ENCODE measurements around the gene SPRYD7.

DNA sequence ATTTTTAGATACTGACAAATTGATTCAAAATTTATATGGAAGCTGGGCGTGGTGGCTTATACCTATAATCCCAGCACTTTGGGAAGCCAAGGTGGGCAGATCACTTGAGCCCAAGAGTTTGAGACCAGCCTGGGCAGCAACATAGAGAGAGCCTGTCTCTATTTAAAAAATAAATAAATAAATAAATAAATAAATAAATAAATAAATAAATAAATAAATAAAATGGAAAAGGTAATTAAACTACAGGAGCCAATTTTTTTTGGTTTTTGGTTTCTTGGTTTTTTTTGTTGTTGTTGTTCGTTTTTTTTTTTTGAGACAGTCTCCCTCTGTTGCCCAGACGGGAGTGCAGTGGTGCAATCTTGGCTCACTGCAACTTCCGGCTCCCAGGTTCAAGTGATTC, 31.3 kb upstream of the SPRYD7 start:
- TF ChIP-seq, protein P1, sequence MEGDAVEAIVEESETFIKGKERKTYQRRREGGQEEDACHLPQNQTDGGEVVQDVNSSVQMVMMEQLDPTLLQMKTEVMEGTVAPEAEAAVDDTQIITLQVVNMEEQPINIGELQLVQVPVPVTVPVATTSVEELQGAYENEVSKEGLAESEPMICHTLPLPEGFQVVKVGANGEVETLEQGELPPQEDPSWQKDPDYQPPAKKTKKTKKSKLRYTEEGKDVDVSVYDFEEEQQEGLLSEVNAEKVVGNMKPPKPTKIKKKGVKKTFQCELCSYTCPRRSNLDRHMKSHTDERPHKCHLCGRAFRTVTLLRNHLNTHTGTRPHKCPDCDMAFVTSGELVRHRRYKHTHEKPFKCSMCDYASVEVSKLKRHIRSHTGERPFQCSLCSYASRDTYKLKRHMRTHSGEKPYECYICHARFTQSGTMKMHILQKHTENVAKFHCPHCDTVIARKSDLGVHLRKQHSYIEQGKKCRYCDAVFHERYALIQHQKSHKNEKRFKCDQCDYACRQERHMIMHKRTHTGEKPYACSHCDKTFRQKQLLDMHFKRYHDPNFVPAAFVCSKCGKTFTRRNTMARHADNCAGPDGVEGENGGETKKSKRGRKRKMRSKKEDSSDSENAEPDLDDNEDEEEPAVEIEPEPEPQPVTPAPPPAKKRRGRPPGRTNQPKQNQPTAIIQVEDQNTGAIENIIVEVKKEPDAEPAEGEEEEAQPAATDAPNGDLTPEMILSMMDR (IDR thresholded peaks at IDR 0.05; ENCODE audit: low read depth, low read length, poor library complexity, severe bottlenecking) = no peak
- TF ChIP-seq EZH2phosphoT487 (IDR thresholded peaks at IDR 0.05; ENCODE audit: borderline replicate concordance, low read length) = no peak
